Left ventricle myocardium inferior (tissue), 1 donor: ENCODE data around the gene AP2A2. TPM values are rescaled to one million over a fixed set of nuclear protein-coding genes. Genes with fewer than 3 reads are reported as not detected.

Experiments used
- DNase-seq: peaks from one replicate; pipeline ENCODE4 v3.0.0-alpha.2; 2020
- H3K27ac ChIP-seq: fragments of 200-600 bp; replicated peaks from 2 replicates; pipeline ENCODE4 v1.8.0; 2021
- H3K27me3 ChIP-seq: fragments of 200-600 bp; 2 replicates; pipeline ENCODE4 v1.8.0; 2021; ENCODE audit warnings: low read depth
- H3K36me3 ChIP-seq: fragments of 200-600 bp; 2 replicates; pipeline ENCODE4 v1.8.0; 2021
- H3K4me1 ChIP-seq: fragments of 200-600 bp; 2 replicates; pipeline ENCODE4 v1.8.0; 2021
- H3K4me3 ChIP-seq: fragments of 200-600 bp; 2 replicates; pipeline ENCODE4 v1.8.0; 2021; ENCODE audit warnings: mild to moderate bottlenecking, moderate library complexity
- H3K9me3 ChIP-seq: fragments of 200-600 bp; replicated peaks from 2 replicates; pipeline ENCODE4 v1.8.0; 2021
- CTCF ChIP-seq: fragments of 200-600 bp; IDR thresholded peaks from 2 replicates; pipeline ENCODE4 v1.8.0; 2021; ENCODE audit warnings: antibody characterized with exemption, mild to moderate bottlenecking, borderline replicate concordance
- intact Hi-C: fragments of 100-400 bp; cut with micrococcal nuclease; formaldehyde crosslinking; loops from one replicate; pipeline ENCODE4 v1.11.0; 2022
- total RNA-seq: library from RNA; stranded (reverse); fragmentation: NEBNext Ultra II Directional; extraction: Animal tissue kit (Norgen Biotek cat#: 25700); gene quantifications from one replicate; pipeline ENCODE4 v1.2.1, GENCODE V29; 2021
- donor health status: DM: no; HTN: yes; CAD: no; lungs with severe emphysema.

Gene AP2A2
- total RNA-seq, 1 donor from 2014 or later: 41.4 TPM

- Histone ChIP-seq H3K36me3 (peaks cover 29% of the 10 kb centered on the region), H3K9me3 (no peaks in the 10 kb centered on the region), H3K4me3 (no peak overlapping the region), H3K27me3 (no peaks in the 10 kb centered on the region), H3K27ac (no peak overlapping the region), H3K4me1 (no peaks in the 10 kb centered on the region)
- intact Hi-C loops: no loop called here
- DNase-seq: no peak
- no peak for TF ChIP-seq CTCF
Measured at GRCh38 chr11:883527-883926, 42.1 kb upstream of the AP2A2 start.

- H3K36me3 ChIP-seq: peaks cover 29% of the 10 kb centered on the region
Measured at GRCh38 chr11:884578-885070, 41.0 kb upstream of the AP2A2 start.

DNA sequence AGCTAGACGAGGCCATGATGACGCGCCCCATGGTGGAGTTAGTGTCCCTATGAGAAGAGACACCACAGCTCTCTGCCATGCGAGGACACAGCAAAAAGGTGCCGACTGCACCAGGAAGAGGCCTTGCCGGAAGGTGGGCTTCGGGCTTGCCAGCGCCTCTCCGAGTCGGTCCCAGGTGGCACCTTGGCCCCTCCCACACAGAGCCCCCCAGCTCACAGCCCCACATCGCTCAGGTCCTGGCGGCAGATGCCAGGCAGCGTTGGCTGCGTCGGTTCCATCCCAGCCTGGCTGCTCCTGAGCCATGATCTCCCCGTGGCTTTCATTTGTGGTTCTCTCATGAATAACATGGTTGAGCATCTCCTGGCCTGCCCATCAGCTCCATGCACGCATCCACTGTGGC is 39.1 kb upstream of the AP2A2 start:
- H3K4me3 ChIP-seq: no peak overlapping the region
- no peaks in the 10 kb centered on the region for H3K27me3 ChIP-seq
- H3K27ac ChIP-seq: no peak overlapping the region
- H3K4me1 ChIP-seq: no peaks in the 10 kb centered on the region
- intact Hi-C loops: no loop called here
- DNase-seq: no peak
- no peaks in the 10 kb centered on the region for H3K9me3 ChIP-seq
- peaks cover 15% of the 10 kb centered on the region for H3K36me3 ChIP-seq
- TF ChIP-seq CTCF: no peak

More at GRCh38 chr11:884578-885070, 41.0 kb upstream of the AP2A2 start:
- DNase-seq: no peak
- Histone ChIP-seq H3K27me3 (no peaks in the 10 kb centered on the region), H3K4me1 (no peaks in the 10 kb centered on the region), H3K9me3 (no peaks in the 10 kb centered on the region), H3K27ac (no peak overlapping the region), H3K4me3 (no peak overlapping the region)
- TF ChIP-seq CTCF: no peak
- intact Hi-C loops: no loop called here

GRCh38 chr11:887589-887988 is 38.1 kb upstream of the AP2A2 start:
- no peak for TF ChIP-seq CTCF
- Histone ChIP-seq H3K4me1 (no peaks in the 10 kb centered on the region), H3K27ac (no peak overlapping the region), H3K9me3 (no peaks in the 10 kb centered on the region), H3K27me3 (no peaks in the 10 kb centered on the region), H3K4me3 (no peak overlapping the region), H3K36me3 (peaks cover 15% of the 10 kb centered on the region)
- intact Hi-C loops: no loop called here
- no peak for DNase-seq

GRCh38 chr11:888310-889212 is 37.1 kb upstream of the AP2A2 start:
- H3K27me3 ChIP-seq: no peaks in the 10 kb centered on the region
- no peak overlapping the region for H3K4me3 ChIP-seq
- DNase-seq: no peak
- intact Hi-C loops: no loop called here
- H3K27ac ChIP-seq: no peak overlapping the region
- no peaks in the 10 kb centered on the region for H3K4me1 ChIP-seq
- H3K9me3 ChIP-seq: no peaks in the 10 kb centered on the region
- TF ChIP-seq CTCF: no peak
- H3K36me3 ChIP-seq: peaks cover 15% of the 10 kb centered on the region
